NCI-H748 (cell line): ENCODE data around the gene GARNL3.

Experiments used
- DNase-seq: peaks from one replicate; lab custom pipeline; 2025; ENCODE audit not compliant: unreplicated experiment; lab: John Stamatoyannopoulos, UW

GARNL3 gene

DNA sequence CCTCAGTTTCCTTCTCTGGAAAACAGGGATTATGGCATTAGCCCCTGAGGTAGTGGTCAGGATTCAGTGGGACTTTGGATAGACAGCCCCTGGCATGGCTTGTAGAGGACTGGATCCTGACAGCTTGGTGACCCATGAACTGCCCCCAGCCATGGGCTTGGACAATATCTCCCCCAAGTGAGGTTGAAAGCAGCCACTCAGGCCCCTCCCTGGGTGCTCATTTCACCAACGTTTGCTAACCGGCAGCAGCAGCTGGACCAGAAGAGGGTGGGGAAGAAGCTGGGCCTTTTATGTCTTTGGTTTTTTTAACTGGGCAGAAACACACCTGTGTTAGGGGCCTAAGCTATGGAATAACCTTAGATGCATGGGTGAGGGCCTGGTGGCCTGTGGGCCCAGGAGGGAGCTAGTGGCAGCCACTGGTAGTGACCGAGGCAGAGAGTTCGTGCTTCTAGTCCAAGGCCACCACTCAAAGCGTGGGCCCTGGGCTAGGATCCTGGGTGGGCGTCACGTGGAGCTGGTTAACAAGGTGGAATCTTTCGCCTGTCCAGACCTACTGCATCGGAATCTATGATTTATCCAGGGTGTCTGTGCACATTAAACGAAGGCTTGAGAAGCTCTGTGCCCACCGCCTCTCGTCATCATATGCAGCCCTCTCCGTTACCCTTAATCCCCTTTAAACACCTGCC lies 134.3 kb downstream of the GARNL3 start:
- no peak for DNase-seq

DNA sequence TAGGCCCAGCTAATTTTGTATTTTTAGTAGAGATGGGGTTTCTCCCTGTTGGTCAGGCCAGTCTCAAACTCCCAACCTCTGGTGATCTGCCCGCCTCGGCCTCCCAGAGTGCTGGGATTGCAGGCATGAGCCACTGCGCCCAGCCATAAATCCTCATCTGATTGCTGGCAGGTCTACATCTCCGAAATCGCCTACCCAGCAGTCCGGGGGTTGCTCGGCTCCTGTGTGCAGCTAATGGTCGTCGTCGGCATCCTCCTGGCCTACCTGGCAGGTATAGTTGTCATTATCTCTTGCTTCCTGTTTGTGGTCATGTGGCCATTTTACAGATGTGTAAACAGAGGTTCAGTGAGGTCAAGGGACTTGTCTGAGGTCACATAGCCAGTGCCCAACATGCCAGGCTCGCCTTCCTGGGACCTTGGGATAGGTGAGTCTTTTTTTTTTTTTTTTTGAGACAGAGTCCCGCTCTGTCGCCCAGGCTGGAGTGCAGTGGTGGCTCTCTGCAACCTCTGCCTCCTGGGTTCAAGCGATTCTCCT lies 135.2 kb downstream of the GARNL3 start:
- DNase-seq: no peak

DNA sequence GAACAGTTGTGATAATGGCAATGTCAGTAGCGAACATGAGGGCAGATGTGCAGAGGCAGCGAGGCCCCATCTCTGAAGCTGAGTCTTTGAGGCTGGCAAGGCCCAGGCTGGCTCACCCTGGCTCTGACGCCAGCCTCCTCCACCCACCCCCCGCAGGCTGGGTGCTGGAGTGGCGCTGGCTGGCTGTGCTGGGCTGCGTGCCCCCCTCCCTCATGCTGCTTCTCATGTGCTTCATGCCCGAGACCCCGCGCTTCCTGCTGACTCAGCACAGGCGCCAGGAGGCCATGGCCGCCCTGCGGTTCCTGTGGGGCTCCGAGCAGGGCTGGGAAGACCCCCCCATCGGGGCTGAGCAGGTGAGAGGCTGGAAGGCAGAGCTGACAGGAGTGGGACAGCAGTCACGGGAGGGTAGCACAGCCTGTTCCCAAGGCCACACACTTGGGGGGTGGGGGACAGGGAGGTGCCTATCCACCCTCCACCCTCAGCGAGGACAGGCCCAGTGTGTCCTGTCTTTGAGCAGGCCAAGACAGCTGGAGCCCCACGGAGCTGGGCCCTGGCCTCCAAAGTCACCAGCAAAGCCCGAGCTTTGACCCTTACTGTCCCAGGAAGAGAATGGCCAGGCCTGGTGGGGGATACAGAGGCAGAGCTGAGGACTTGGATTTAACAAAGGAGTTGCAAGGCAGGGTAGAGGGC lies 138.0 kb downstream of the GARNL3 start:
- no peak for DNase-seq

DNA sequence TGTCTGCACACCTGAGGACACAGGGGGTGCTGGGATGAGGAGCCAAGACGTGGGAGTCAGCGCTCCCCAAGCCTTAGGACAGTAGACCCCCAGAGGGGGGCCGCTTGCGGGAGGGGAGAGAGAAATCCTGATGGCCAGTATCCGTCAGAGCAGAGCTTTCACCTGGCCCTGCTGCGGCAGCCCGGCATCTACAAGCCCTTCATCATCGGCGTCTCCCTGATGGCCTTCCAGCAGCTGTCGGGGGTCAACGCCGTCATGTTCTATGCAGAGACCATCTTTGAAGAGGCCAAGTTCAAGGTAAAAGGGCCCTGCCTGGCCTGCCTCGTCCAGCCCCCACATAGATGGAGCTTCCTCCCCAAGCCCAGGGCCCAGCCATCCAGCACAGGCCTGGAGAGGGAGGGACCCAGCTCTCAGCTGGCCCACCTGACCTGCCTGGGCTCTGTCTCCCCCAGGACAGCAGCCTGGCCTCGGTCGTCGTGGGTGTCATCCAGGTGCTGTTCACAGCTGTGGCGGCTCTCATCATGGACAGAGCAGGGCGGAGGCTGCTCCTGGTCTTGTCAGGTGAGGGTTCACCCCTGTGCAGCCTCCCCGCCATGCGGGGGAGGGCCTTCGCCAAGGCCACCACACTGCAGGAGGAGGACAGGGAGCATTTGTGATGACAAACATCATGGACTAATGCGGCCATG lies 139.1 kb downstream of the GARNL3 start:
- DNase-seq: no peak

DNA sequence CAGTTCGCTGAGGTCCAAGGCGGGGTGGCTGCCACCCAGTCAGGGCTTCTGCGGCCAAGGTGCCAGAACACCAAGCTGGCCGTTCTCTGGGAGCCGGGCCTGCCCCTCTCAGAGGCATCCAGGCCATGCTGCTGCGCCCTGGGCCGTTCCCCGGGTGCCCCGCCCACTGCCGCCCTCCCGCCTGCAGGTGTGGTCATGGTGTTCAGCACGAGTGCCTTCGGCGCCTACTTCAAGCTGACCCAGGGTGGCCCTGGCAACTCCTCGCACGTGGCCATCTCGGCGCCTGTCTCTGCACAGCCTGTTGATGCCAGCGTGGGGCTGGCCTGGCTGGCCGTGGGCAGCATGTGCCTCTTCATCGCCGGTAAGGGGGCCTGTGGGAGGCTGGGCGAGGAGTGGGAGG lies 140.1 kb downstream of the GARNL3 start:
- DNase-seq: no peak

DNA sequence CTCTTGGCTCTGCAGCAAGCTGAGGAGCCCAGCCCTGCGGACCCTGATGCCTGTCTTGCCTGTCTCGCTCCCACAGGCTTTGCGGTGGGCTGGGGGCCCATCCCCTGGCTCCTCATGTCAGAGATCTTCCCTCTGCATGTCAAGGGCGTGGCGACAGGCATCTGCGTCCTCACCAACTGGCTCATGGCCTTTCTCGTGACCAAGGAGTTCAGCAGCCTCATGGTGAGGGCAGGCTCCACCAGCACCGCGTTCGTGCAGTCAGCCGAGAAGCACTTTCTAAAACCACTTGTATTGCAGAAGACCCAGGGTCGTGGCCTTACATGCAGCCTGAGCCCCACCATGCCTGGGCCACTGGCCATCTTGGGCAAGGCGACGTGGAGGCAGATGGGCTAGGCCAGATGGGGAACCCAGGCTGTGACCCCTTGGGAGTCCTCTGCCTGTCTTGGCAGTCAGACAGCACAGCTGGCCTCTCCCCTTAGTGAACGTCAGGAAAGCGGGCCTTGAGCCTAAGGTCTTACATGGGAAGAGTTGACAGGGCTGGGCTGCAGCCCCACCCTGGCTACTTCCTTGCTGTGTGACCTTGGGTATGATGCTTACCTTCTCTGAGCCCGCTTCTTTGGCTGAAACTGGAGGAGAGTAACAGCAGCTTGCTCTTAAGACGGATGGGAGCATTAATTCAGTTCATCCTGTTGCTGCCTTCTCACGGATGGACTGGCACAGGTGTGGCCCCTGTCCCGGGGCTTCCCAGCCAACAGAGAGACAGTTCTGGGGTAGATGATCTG lies 141.0 kb downstream of the GARNL3 start:
- DNase-seq: no peak

DNA sequence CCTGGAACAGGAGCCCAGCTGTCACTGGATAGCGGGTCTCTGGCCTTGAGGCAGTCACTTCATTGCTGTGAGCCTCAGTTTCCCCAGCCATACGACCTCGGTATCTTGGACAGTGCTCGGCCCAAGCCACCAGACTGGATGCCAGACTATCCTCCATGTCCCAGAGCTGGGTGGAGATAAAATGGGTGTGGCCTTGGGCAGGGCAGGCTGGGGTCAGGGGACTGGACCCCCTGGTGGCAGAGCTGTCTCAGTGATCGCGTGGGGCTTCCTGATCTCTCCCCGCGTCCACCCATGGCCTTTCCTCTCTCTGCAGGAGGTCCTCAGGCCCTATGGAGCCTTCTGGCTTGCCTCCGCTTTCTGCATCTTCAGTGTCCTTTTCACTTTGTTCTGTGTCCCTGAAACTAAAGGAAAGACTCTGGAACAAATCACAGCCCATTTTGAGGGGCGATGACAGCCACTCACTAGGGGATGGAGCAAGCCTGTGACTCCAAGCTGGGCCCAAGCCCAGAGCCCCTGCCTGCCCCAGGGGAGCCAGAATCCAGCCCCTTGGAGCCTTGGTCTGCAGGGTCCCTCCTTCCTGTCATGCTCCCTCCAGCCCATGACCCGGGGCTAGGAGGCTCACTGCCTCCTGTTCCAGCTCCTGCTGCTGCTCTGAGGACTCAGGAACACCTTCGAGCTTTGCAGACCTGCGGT lies 142.4 kb downstream of the GARNL3 start:
- DNase-seq: no peak

DNA sequence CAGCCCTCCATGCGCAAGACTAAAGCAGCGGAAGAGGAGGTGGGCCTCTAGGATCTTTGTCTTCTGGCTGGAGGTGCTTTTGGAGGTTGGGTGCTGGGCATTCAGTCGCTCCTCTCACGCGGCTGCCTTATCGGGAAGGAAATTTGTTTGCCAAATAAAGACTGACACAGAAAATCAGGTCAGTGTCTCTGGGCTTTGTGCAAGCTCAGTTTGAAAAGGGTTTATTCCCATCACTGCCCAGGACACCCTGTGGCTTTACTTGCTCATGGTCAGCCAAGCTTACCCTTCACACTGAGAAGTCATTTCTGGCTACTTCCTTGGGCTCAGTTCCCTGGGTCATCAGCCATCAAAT lies 142.9 kb downstream of the GARNL3 start:
- no peak for DNase-seq

DNA sequence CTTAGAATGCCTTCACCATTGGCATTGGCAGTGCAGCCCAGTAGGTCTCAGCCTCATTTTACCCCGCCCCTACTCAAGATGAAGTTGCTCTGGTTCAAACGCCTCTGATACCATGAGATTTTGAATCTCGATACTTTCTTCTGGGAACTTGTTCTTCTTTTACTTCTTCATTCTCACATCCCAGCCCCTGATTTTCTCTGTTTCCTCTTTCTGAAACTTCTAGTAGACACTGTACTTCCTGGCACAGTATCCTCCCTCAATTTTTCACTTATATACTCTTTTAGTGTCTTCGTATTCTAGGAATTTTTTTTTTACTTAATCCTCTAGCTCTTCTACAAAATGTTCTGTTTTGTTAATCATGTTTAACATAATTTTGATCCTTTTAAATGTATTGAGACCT lies 146.5 kb downstream of the GARNL3 start:
- no peak for DNase-seq

DNA sequence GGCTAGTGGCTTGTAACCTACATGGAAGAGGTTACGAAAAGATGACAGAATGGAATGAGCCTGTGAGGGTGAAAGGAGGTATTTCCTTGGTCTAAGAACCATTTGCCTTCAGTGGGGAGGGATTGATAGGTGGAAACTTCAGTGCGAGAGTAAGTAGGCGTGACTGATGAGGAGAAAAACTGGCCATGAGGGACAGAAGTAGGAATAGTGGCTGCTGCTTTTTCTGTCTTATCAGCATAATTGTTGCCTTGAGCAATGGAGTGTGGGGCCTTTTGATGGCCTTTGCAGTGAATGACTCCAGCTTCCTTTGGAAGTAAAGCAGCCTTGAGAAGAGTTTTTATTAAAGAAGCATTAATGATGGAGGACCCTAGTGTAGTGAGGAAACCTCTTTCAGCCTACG lies 150.6 kb downstream of the GARNL3 start:
- no peak for DNase-seq

DNA sequence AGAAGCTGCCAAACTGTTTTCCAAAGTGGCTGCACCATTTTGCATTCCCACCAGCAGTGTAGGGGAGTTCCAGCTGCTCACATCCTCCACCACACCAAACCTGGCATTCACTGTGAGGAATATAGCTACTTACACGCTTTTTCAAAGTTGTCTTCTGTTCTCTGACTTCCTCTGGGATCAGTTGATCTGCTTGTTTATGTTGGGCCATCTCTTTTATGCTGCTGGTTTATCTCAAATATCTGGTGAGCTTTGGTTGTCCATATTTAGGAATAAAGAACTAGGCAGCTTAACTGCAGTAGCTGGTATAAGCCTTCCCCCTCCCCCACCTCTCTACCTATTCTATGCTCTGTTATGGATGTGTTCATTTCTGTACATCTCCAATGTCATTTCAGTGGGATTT lies 151.1 kb downstream of the GARNL3 start:
- no peak for DNase-seq

DNA sequence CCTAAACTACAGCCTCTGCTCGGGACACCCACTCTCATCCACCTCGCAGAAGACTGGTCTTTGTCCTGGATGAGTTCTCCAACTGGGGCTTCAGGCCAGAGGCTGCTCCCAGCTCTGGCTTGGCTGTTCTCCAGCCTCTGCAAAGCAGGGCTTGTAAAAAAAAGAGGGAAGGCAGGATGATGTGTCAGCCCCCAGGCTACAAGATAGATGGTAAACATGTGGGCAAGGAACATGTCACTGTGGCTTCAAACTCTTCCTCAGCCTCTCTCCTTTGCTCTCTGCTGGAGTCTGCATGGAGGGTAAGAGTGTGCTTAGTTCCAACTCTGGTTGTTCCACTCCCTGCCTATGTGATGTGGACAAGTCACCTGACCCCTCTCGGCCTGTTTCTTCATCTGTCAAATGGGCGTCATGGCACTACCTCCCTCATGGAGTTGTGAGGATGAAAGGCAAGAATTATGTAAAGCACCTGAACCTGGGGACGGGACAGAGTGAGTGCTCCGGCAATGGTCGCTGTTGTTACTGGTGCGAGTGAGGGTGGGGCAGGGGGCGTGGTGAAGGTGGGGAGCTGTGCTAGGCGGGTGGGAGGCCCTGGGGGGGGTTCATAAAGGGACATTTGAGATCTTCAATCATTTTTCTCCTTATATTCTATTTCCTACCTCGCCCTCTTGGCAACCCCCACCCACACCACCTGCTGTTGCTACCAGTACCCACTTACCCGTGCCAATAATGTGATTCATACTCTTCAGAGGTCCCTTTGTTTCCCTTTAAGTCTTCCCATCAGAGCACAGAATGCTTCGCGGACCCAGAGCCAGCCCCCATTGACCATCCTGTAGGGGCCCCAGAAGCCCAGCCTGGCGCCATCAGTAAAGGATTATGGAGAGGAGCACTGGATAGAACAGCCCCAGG lies 152.8 kb downstream of the GARNL3 start:
- DNase-seq: peak; percentile 46

DNA sequence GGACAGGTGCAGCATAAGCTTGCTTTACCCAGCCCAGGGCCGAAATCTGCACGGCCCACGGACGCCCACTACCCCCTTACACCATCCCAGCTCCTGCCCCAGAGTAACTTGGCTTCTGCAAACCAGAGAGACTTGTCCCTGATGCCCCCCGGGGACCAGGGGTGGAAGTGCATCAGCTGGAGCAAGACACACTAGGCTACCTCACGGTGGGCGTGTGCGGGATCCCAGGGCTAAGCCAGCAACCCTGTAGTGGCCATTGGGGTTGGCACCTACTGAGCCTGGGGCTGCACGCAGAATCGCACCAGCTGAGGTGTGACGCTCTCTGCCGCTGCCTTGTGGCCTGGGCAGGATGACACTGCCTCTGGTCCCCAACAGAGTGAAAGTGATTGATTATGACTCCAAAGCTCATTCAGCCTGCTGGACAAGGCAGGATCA lies 153.5 kb downstream of the GARNL3 start:
- DNase-seq: peak; percentile 63

DNA sequence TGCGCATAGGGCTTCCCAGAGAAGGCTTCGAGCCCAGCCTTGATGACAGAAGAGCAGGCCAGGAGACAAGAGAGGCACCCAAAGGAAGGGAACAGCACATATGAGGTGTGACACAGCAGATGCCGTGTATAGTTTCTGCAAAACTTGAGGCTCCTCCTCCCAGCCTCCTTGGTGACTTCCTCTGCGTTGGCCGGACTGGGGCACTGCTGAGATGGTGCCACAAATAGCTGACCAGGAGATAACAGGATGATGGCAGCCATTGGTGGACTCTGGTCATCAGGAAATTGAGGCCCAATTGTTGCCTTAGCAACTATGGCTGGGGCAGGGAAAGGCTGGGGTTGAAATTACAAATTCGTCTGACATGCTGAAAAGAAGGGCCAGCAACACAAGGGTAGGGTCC lies 154.8 kb downstream of the GARNL3 start:
- DNase-seq: no peak

DNA sequence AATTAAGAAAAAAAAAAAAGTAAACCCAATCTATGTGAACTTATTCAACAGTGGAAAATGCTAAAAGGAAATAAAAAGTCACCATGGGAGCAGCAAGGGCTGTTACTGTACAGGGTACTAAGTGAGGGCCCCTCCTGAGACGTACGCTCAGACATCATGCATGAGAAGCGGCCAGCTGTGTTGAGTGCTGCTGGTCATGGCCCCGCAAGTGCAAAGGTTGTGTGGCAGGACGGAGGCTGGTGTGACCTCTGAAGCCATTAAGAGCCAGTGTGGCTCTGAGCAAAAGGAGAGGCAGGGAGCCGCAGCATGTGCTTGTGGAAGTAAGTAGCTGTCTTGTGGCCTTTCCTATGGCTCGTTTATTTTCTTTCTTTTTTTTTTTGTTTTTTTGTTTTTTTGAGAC lies 156.5 kb downstream of the GARNL3 start:
- no peak for DNase-seq

DNA sequence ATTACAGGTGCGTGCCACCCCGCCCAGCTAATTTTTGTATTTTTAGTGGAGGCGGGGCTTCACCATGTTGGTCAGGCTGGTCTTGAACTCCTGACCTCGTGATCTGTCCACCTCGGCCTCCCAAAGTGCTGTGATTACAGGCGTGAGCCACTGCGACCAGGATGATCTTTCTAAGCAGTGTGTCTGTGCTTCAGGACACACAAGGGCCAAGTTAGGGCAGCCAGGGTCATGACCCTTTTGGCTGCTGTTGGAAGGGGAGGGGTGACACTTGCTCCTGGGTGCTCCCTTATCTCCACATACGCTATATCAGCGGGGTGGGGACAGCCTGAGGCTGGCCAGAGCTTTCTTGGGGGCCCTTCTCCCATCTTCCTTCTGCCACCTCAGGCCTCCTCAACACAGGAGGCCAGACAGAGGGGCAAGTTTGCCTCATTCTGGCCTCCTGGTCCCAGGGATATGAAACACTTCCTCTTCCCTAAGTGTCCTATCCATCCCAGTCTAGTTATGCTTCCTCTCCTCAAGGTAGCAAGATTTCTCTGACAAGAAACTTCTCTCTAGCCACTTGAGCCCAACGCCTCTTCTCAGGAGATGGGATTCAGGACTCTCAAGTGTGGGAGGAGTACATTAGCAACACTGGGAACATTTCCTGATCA lies 157.7 kb downstream of the GARNL3 start:
- no peak for DNase-seq

DNA sequence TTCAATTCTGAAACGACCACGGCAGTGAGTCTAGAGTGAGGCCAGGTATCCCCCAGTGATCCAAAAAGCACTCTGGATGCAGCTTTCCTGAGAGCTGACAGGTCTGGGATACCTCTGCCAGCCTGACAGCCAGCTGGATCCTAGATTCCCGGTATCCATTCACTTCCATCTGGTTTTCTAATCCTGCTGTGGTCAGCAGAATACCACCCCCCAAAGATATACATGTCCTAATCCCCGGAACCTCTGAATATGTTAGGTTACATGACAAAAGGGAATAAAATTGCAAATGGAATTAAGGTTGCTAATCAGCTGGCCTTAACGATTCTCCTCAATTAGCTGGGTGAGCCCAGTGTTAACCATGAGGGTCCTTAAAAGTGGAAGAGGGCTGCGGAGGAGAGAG lies 158.2 kb downstream of the GARNL3 start:
- no peak for DNase-seq

DNA sequence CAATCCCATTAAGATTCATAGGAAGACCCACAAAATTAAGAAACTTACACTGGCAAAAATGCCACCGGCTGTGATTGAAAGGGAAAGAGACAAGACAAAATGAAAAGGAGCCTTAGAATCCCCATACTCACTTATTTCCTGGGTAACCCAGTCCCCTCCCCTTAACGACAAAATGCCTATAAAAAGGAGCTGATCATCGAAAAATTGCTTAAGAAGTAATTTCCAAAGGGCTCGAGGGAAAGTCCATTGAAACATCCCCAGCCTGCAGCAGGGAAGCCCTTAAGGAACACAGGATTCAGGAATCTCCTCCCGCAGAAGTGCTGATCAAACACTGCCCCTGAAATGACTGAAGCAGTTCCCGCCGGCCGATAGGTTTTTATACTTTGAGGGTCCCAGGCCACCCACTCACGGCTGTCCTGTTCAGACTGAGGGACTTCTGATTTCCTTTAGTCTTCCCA lies 158.9 kb downstream of the GARNL3 start:
- DNase-seq: no peak
